Measurements from ENCODE around the gene AFAP1. TPM values are rescaled to one million over a fixed set of nuclear protein-coding genes. Genes with fewer than 3 reads are reported as not detected.

AFAP1 gene
- total and polyA plus RNA-seq, 2 donors from 2014 or later, result 2.6 to 26.3 TPM

DNA sequence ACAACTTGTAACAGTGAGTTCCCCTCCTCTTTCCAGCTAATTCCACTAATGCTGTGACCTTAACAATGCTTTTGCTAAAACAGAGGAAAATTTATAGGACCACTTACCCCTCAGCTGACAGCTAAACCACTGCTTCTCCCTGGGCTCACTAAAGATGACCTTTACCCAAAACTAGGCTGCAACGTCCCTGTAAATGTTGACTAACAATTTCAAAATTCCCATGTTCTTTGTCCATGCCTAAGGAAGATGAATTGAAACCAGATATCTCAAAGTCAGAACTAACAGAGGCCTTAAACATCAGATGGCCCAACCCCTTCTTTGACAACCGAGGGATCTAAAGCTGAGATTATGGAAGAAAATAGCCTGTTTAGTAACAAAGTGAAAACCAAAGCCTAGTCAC, 32.5 kb downstream of the AFAP1 start:
- no peaks in the 10 kb centered on the region for H3K36me3 ChIP-seq (ENCODE audit: control insufficient read depth in 2 of 3, insufficient read depth in 3 of 3, low read length in 3 of 3)
- DNase-seq (no peak), FAIRE-seq (no peak)
- no peaks in the 10 kb centered on the region for H3K9me3 ChIP-seq (ENCODE audit: control insufficient read depth in 2 of 3, insufficient read depth in 1 of 3, low read length in 3 of 3)
- H3K4me3 ChIP-seq (ENCODE audit: low read length in 3 of 3), result no peak overlapping the region
- no peak for TF ChIP-seq CTCF (IDR thresholded peaks at IDR 0.05; ENCODE audit: borderline replicate concordance, extremely low read depth, insufficient read depth)
- no peaks in the 10 kb centered on the region for H3K27me3 ChIP-seq (ENCODE audit: control insufficient read depth, insufficient read depth, low read length)
- no peak overlapping the region for H3K9ac ChIP-seq (ENCODE audit: low read length in 3 of 3)
- intact Hi-C loops (cut with DNase I), result no loop called here
- peaks cover 0 to 6% (median 0%) of the 10 kb centered on the region in 3 donors for H3K4me1 ChIP-seq (ENCODE audit: control insufficient read depth in 2 of 3, insufficient read depth in 2 of 3, low read depth in 1 of 3, low read length in 3 of 3)
- H3K27ac ChIP-seq (ENCODE audit: low read depth in 2 of 2, low read length in 2 of 2), result no peak overlapping the region

DNA sequence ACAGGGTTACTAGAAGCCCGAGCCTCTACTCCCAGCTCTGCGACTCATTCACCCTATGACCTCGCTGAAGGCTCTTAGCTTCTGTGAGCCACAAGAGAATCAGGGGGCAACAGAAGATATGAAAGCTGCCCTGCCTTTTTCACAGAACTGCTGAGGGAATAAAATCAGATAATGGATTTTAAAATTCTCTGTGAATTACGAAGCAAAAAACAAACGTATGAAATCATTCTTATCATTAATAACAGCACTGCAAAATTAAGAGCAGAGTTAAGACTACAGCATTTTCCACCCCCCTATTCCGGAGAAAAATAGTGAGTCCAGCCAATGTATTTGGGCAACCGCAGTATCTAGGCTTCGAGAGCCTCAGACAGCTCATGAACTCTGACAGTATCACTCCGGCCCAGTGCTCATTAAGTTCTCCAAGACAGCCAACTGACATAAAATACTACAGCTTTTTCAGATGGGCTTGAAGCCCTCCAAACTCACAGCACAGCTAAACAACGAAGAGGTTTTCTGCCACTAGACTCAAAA, 33.4 kb downstream of the AFAP1 start:
- Histone ChIP-seq H3K9me3 (ENCODE audit: control insufficient read depth in 2 of 3, insufficient read depth in 1 of 3, low read length in 3 of 3) (no peaks in the 10 kb centered on the region), H3K9ac (ENCODE audit: low read length in 3 of 3) (no peak overlapping the region), H3K27me3 (ENCODE audit: control insufficient read depth, insufficient read depth, low read length) (no peaks in the 10 kb centered on the region), H3K4me1 (ENCODE audit: control insufficient read depth in 2 of 3, insufficient read depth in 2 of 3, low read depth in 1 of 3, low read length in 3 of 3) (peaks cover 0 to 6% (median 0%) of the 10 kb centered on the region in 3 donors), H3K36me3 (ENCODE audit: control insufficient read depth in 2 of 3, insufficient read depth in 3 of 3, low read length in 3 of 3) (no peaks in the 10 kb centered on the region), H3K27ac (ENCODE audit: low read depth in 2 of 2, low read length in 2 of 2) (no peak overlapping the region), H3K4me3 (ENCODE audit: low read length in 3 of 3) (no peak overlapping the region)
- TF ChIP-seq CTCF (IDR thresholded peaks at IDR 0.05; ENCODE audit: borderline replicate concordance, extremely low read depth, insufficient read depth), result no peak
- intact Hi-C loops (cut with DNase I), result no loop called here
- DNase-seq, result no peak
- no peak for FAIRE-seq

DNA sequence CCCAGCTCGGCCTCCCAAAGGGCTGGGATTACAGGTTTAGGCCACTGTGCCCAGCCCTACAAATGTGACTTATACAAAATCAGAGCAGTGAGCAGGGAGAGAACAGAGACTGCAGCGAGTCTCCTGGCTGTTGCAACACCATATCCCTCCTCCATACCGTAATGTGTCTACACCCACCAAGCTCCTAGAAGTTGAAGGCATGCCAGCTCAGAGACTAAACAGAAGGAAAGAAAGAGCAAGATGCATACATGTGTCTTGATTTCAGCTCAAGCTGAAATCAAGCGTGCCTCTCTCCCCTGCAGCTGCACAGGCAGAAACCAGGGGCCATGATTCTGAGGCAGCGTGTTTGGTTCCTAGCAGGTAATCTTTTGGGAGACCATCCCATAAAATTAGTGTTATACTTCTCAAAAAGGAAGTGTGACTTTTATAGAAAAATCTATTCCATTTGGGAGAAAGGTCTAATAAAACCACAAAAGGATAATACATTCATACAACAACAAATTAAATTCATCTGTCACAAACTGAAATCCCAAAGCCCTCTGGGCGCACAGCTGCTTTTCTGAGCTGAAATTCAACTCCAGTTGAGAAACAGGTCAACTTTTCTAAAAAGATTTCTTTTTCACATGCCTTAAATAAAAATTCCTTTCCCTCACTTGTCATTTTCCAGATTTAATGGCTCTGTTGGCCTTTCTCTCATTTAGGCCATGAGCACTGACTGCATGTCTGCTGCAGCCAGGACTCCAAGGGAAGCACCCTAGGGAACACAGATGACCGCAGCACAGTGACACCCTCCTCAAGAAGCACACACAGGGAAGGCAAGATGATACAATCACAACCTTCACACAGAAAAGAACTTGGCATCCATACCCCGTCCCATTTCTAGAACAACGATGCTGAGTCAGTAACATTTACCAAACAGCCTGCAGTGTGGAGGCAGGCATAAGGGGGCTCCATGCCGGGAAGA, 34.4 kb downstream of the AFAP1 start:
- FAIRE-seq, result no peak
- peak in 1 of 5 donors; percentile 61 for DNase-seq
- H3K4me1 ChIP-seq (ENCODE audit: control insufficient read depth in 2 of 3, insufficient read depth in 2 of 3, low read depth in 1 of 3, low read length in 3 of 3), result peaks cover 0 to 3% (median 0%) of the 10 kb centered on the region in 3 donors
- no peak overlapping the region for H3K9ac ChIP-seq (ENCODE audit: low read length in 3 of 3)
- TF ChIP-seq CTCF (IDR thresholded peaks at IDR 0.05; ENCODE audit: borderline replicate concordance, extremely low read depth, insufficient read depth), result no peak
- H3K4me3 ChIP-seq (ENCODE audit: low read length in 3 of 3), result no peak overlapping the region
- no peaks in the 10 kb centered on the region for H3K9me3 ChIP-seq (ENCODE audit: control insufficient read depth in 2 of 3, insufficient read depth in 1 of 3, low read length in 3 of 3)
- H3K27me3 ChIP-seq (ENCODE audit: control insufficient read depth, insufficient read depth, low read length), result no peaks in the 10 kb centered on the region
- intact Hi-C loops (cut with DNase I), result no loop called here
- no peak overlapping the region for H3K27ac ChIP-seq (ENCODE audit: low read depth in 2 of 2, low read length in 2 of 2)
- H3K36me3 ChIP-seq (ENCODE audit: control insufficient read depth in 2 of 3, insufficient read depth in 3 of 3, low read length in 3 of 3), result no peaks in the 10 kb centered on the region

All from kidney (tissue), 14 donors.